A673 (cell line): ENCODE measurements around the gene IKZF3. TPM values are rescaled to one million over a fixed set of nuclear protein-coding genes. Genes with fewer than 3 reads are reported as not detected.
"Not testable (repeated sequence)": the region's sequence is repeated elsewhere in the genome, so short reads cannot be mapped to it uniquely, and the experiment has no call there.

Experiments used
- BruUV-seq: library from RNA; stranded (reverse); fragments of 400-500 nt; replicated peaks from 2 replicates; lab custom pipeline; 2021; lab: Mats Ljungman, UMichigan
- CTCF ChIA-PET: fragments of 300-600 bp; sonication (Branson Sonifier 250); formaldehyde crosslinking; loops from one replicate; lab custom pipeline; 2022; ENCODE audit warnings: antibody characterized with exemption; lab: Charles Lee
- POLR2A ChIA-PET: fragments of 300-600 bp; sonication (Branson Sonifier 250); formaldehyde crosslinking; loops from one replicate; lab custom pipeline; 2022; ENCODE audit warnings: antibody characterized with exemption; ENCODE audit not compliant: low non-redundant PET; lab: Charles Lee
- DNase-seq: peaks from one replicate; pipeline ENCODE4 v3.0.0-alpha.2; 2015; ENCODE audit warnings: low spot score
- H3K27ac ChIP-seq: fragments of 200-600 bp; sonication (generic); 2 replicates; pipeline ENCODE4 v1.5.1; 2016; ENCODE audit warnings: mixed run types, low read depth, mild to moderate bottlenecking, mixed read lengths, antibody characterized with exemption, low read length; ENCODE audit not compliant: poor library complexity, severe bottlenecking
- H3K27me3 ChIP-seq: fragments of 200-600 bp; sonication (generic); replicated peaks from 2 replicates; pipeline ENCODE4 v1.6.1; 2017; ENCODE audit warnings: mixed run types, low read depth, mild to moderate bottlenecking, mixed read lengths, antibody characterized with exemption, low read length; ENCODE audit not compliant: insufficient read depth, poor library complexity
- H3K36me3 ChIP-seq: fragments of 200-600 bp; sonication (generic); 2 replicates; pipeline ENCODE4 v1.6.1; 2016; ENCODE audit warnings: mixed run types, mild to moderate bottlenecking, mixed read lengths, antibody characterized with exemption, low read length; ENCODE audit not compliant: insufficient read depth, poor library complexity, severe bottlenecking
- H3K4me1 ChIP-seq: fragments of 200-600 bp; sonication (generic); 2 replicates; pipeline ENCODE4 v1.6.1; 2017; ENCODE audit warnings: mixed run types, mild to moderate bottlenecking, mixed read lengths, antibody characterized with exemption, low read length; ENCODE audit not compliant: insufficient read depth, poor library complexity, severe bottlenecking
- H3K4me3 ChIP-seq: fragments of 200-600 bp; sonication (generic); 2 replicates; pipeline ENCODE4 v1.5.1; 2016; ENCODE audit warnings: low read depth, mixed run types, mild to moderate bottlenecking, mixed read lengths, low read length; ENCODE audit not compliant: poor library complexity, severe bottlenecking
- H3K9me3 ChIP-seq: fragments of 200-600 bp; sonication (generic); 2 replicates; pipeline ENCODE4 v1.6.1; 2016; ENCODE audit warnings: mixed run types, low read depth, mild to moderate bottlenecking, mixed read lengths, antibody characterized with exemption, low read length; ENCODE audit not compliant: poor library complexity, severe bottlenecking
- CTCF ChIP-seq: fragments of 300-800, 200-600 bp; sonication (generic); conservative IDR thresholded peaks from 2 replicates; pipeline ENCODE4 v1.5.1; 2017; ENCODE audit warnings: low read depth, mild to moderate bottlenecking, antibody characterized with exemption, low read length, moderate library complexity, mixed read lengths
- EZH2 ChIP-seq: fragments of 200-600 bp; sonication (generic); IDR thresholded peaks from 2 replicates; pipeline ENCODE4 v1.6.1; 2017; ENCODE audit warnings: borderline replicate concordance, low read depth, mild to moderate bottlenecking, mixed read lengths, antibody characterized with exemption, low read length; ENCODE audit not compliant: poor library complexity, severe bottlenecking
- intact Hi-C: fragments of 100-400 bp; cut with micrococcal nuclease; formaldehyde crosslinking; loops from one replicate; pipeline ENCODE4 v1.10.0; 2022; ENCODE audit not compliant: unreplicated experiment
- total RNA-seq: library from RNA; stranded (reverse); gene quantifications from 2 replicates; pipeline ENCODE4 v1.2.3, GENCODE V29; 2021

The IKZF3 gene
- total RNA-seq, 1 experiment from 2014 or later: not detected

GRCh38 chr17:39866013-39866730, 2.1 kb upstream of the IKZF3 start:
- no TSS peak for BruUV-seq
- DNase-seq: no peak
- H3K27ac ChIP-seq: no peak overlapping the region
- H3K4me3 ChIP-seq: no peak overlapping the region
- peaks cover 48% of the 10 kb centered on the region for H3K27me3 ChIP-seq
- H3K9me3 ChIP-seq: no peaks in the 10 kb centered on the region
- intact Hi-C loops: no loop called here
- H3K36me3 ChIP-seq: no peaks in the 10 kb centered on the region
- ChIA-PET CTCF (no interaction called here), POLR2A (no interaction called here)
- no peaks in the 10 kb centered on the region for H3K4me1 ChIP-seq
- TF ChIP-seq EZH2 (no peak), CTCF (no peak)

GRCh38 chr17:39863244-39863917, 731 bp downstream of the IKZF3 start:
- Histone ChIP-seq H3K27ac (no peak overlapping the region), H3K36me3 (no peaks in the 10 kb centered on the region), H3K4me3 (no peak overlapping the region), H3K9me3 (no peaks in the 10 kb centered on the region), H3K27me3 (peaks cover 54% of the 10 kb centered on the region), H3K4me1 (no peaks in the 10 kb centered on the region)
- intact Hi-C loops: no loop called here
- no peak for DNase-seq
- POLR2A ChIA-PET: no interaction called here
- no TSS peak for BruUV-seq
- TF ChIP-seq EZH2: no peak
- no peak for TF ChIP-seq CTCF
- CTCF ChIA-PET: no interaction called here

- ChIA-PET CTCF (no interaction called here), POLR2A (no interaction called here)
- H3K27me3 ChIP-seq: peaks cover 49% of the 10 kb centered on the region
These were observed 2.9 kb downstream of the IKZF3 start for GRCh38 chr17:39861235-39861634.

DNA sequence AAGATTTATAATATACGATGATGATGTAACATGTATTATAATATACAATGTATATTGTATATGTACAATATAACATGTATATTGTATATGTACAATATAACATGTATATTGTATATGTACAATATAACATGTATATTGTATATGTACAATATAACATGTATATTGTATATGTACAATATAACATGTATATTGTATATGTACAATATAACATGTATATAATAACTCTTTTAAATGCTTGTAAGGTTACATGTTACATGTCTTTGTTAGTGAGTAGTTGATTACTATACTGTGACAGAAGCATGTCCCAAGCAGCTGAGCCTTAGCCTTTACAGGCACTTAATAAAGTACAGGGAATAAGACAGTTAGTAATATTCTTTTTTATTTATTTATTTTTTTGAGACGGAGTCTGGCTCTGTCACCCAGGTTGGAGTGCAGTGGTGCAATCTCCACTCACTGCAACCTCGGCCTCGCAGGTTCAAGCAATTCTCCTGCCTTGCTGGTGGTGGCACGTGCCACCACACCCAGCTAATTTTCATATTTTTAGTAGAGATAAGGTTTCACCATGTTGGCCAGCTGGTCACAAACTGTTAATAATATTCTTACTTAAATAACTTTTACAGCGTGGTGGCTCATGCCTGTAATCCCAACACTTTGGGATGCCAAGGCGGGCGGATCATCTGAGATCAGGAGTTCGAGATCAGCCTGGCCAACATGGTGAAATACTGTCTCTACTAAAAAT, 8.0 kb downstream of the IKZF3 start:
- BruUV-seq, DNase-seq, H3K27ac ChIP-seq, H3K9me3 ChIP-seq, H3K4me1 ChIP-seq, H3K4me3 ChIP-seq, H3K36me3 ChIP-seq, intact Hi-C loops, H3K27me3 ChIP-seq, POLR2A ChIA-PET: not testable (repeated sequence)
- CTCF ChIA-PET: interaction anchor here (0.6 kb wide), 1 partner anchor 621 kb away, joined by 3 read pairs; no protein-coding TSS in a partner anchor

More at GRCh38 chr17:39861235-39861634, 2.9 kb downstream of the IKZF3 start:
- intact Hi-C loops: no loop called here
- H3K4me1 ChIP-seq: no peaks in the 10 kb centered on the region
- H3K27ac ChIP-seq: no peak overlapping the region
- no peaks in the 10 kb centered on the region for H3K9me3 ChIP-seq
- TF ChIP-seq EZH2: no peak
- no peak for TF ChIP-seq CTCF
- H3K36me3 ChIP-seq: no peaks in the 10 kb centered on the region
- BruUV-seq: no TSS peak
- DNase-seq: no peak
- H3K4me3 ChIP-seq: no peak overlapping the region
